ENCODE results near the gene SLC38A11. TPM values are rescaled to one million over a fixed set of nuclear protein-coding genes. Genes with fewer than 3 reads are reported as not detected.
A peak's percentile ranks its signal among the peaks of the same experiment; 100 is the strongest.

The SLC38A11 gene
- total RNA-seq, 1 donor from 2014 or later, result 0.41 TPM

GRCh38 chr2:164937864-164938401 is 17.4 kb downstream of the SLC38A11 start:
- Histone ChIP-seq H3K9me3 (no peaks in the 10 kb centered on the region), H3K4me3 (no peak overlapping the region), H3K36me3 (no peaks in the 10 kb centered on the region), H3K27ac (no peak overlapping the region), H3K27me3 (no peaks in the 10 kb centered on the region), H3K4me1 (peaks cover 7% of the 10 kb centered on the region)
- TF ChIP-seq, protein P1, sequence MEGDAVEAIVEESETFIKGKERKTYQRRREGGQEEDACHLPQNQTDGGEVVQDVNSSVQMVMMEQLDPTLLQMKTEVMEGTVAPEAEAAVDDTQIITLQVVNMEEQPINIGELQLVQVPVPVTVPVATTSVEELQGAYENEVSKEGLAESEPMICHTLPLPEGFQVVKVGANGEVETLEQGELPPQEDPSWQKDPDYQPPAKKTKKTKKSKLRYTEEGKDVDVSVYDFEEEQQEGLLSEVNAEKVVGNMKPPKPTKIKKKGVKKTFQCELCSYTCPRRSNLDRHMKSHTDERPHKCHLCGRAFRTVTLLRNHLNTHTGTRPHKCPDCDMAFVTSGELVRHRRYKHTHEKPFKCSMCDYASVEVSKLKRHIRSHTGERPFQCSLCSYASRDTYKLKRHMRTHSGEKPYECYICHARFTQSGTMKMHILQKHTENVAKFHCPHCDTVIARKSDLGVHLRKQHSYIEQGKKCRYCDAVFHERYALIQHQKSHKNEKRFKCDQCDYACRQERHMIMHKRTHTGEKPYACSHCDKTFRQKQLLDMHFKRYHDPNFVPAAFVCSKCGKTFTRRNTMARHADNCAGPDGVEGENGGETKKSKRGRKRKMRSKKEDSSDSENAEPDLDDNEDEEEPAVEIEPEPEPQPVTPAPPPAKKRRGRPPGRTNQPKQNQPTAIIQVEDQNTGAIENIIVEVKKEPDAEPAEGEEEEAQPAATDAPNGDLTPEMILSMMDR (IDR thresholded peaks at IDR 0.05), result no peak
- DNase-seq (no peak), ATAC-seq (peak; percentile 70)
- intact Hi-C loops (cut with DNase I), result no loop called here

DNA sequence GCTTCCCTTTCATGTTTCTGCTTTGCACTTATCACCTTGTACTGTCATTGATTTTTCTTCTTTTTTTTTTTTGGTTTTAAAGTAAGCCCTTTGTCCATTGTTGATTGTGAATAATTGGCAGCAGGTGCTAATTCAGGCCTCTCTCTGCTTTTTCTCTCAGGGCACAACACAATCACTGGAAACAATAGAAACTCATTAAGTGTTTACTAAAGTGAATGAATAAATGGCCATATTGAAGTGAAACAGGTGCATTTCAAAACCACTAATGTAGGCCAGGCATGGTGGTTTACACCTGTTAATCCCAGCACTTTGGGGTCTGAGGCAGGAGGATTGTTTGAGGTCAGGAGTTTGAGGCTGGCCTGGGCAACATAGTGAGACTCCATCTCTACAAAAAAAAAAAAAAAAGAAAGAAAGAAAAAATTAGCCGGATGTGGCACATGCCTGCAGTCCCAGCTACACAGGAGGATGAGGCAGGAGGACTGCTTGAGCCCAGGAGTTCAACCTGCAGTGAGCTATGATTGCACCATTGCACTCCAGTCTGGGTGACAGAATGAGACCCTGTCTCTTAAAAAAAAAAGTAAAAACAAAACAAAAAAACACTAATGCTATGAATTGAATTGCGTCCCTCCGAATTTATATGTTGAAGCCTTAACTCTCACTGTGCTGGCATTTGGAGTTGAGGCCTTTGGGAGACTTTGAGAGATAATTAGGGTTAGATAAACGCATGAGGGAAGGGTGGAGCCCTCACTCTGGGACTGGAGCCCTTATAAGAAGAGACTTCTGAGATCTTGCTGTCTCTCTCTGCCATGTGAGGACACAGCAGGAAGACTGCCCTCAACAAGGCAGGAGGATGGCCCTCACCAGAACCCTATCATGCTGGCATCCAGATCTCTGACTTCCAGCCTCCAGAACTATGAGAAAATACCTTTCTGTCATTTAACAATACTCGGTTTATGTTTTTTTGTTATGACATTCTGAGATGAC is 19.9 kb downstream of the SLC38A11 start:
- H3K27ac ChIP-seq, result no peak overlapping the region
- intact Hi-C loops (cut with DNase I), result no loop called here
- DNase-seq (no peak), ATAC-seq (no peak)
- TF ChIP-seq, protein P1 (IDR thresholded peaks at IDR 0.05), result no peak
- no peaks in the 10 kb centered on the region for H3K9me3 ChIP-seq
- H3K4me1 ChIP-seq, result peaks cover 7% of the 10 kb centered on the region
- H3K36me3 ChIP-seq, result no peaks in the 10 kb centered on the region
- no peak overlapping the region for H3K4me3 ChIP-seq
- no peaks in the 10 kb centered on the region for H3K27me3 ChIP-seq

DNA sequence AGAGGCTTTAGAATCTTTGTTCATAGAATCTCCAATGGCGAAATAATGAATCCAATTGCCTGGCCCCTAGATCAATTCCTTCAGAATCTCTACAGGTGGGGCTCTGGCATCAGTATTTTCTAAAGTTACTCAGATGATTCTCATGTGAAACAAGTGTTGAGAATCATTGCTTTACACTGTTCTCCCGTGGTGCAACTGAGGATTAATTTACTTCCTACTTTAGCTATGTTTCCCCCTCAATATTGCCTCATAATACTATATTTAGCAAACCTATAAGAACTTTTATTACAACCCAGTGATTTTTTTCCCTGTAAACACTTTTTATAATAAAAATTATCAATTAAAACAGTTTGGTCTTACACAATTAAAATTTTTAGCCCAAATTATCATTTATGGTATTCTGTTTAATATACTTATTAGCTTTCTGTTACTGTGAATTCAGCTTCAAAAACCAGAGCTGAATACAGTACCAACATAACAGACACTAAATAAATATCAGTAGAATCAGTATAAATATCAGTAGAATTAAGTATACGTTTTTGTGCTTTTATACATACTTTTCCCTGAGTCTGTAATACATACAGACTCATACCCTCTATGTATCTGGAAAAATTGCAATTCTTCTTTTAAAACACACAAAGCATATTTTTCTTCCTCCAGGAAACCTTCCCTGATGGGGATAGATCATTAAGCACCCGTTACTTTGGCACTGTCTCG is 20.8 kb downstream of the SLC38A11 start:
- ATAC-seq, result no peak
- H3K36me3 ChIP-seq, result no peaks in the 10 kb centered on the region
- peaks cover 7% of the 10 kb centered on the region for H3K4me1 ChIP-seq
- no peaks in the 10 kb centered on the region for H3K27me3 ChIP-seq
- no peak for DNase-seq
- H3K4me3 ChIP-seq, result no peak overlapping the region
- TF ChIP-seq, protein P1 (IDR thresholded peaks at IDR 0.05), result no peak
- H3K27ac ChIP-seq, result no peak overlapping the region
- intact Hi-C loops (cut with DNase I), result no loop called here
- H3K9me3 ChIP-seq, result no peaks in the 10 kb centered on the region

GRCh38 chr2:164933671-164934189 is 21.6 kb downstream of the SLC38A11 start:
- DNase-seq, result no peak
- ATAC-seq, result no peak
- TF ChIP-seq, protein P1 (IDR thresholded peaks at IDR 0.05), result no peak
- H3K9me3 ChIP-seq, result no peaks in the 10 kb centered on the region
- H3K4me3 ChIP-seq, result no peak overlapping the region
- intact Hi-C loops (cut with DNase I), result no loop called here
- no peaks in the 10 kb centered on the region for H3K36me3 ChIP-seq
- H3K27ac ChIP-seq, result no peak overlapping the region
- peaks cover 7% of the 10 kb centered on the region for H3K4me1 ChIP-seq
- no peaks in the 10 kb centered on the region for H3K27me3 ChIP-seq

- Histone ChIP-seq H3K4me3 (no peak overlapping the region), H3K27me3 (no peaks in the 10 kb centered on the region), H3K9me3 (no peaks in the 10 kb centered on the region), H3K36me3 (no peaks in the 10 kb centered on the region), H3K4me1 (peaks cover 7% of the 10 kb centered on the region), H3K27ac (no peak overlapping the region)
- intact Hi-C loops (cut with DNase I), result no loop called here
- DNase-seq (no peak), ATAC-seq (no peak)
- TF ChIP-seq, protein P1 (IDR thresholded peaks at IDR 0.05), result no peak
These were observed 22.9 kb downstream of the SLC38A11 start for GRCh38 chr2:164932377-164932776.
